Right lobe of liver (tissue), 4 donors: Measurements from ENCODE around the gene PICK1.

Experiments used
- CTCF ChIP-seq, 4 donors: fragments of 200-600 bp in 3 of 4; fragments of 450-650 bp in 1 of 4; IDR thresholded peaks; one replicate each; pipeline versions ENCODE4 v1.5.1 to v1.8.0; 2016 to 2022; ENCODE audit warnings: antibody characterized with exemption in 4 of 4, mild to moderate bottlenecking in 2 of 4
- POLR2A ChIP-seq: fragments of 450-650 bp; IDR thresholded peaks from one replicate; pipeline ENCODE4 v1.6.1; 2017; ENCODE audit warnings: antibody characterized with exemption, mild to moderate bottlenecking
- donor health status: DM: no; HTN: no; CAD: no.
- donor health status: DM: no; HTN: no; CAD: no.
- donor health status: DM: no; HTN: yes; CAD: no.

DNA sequence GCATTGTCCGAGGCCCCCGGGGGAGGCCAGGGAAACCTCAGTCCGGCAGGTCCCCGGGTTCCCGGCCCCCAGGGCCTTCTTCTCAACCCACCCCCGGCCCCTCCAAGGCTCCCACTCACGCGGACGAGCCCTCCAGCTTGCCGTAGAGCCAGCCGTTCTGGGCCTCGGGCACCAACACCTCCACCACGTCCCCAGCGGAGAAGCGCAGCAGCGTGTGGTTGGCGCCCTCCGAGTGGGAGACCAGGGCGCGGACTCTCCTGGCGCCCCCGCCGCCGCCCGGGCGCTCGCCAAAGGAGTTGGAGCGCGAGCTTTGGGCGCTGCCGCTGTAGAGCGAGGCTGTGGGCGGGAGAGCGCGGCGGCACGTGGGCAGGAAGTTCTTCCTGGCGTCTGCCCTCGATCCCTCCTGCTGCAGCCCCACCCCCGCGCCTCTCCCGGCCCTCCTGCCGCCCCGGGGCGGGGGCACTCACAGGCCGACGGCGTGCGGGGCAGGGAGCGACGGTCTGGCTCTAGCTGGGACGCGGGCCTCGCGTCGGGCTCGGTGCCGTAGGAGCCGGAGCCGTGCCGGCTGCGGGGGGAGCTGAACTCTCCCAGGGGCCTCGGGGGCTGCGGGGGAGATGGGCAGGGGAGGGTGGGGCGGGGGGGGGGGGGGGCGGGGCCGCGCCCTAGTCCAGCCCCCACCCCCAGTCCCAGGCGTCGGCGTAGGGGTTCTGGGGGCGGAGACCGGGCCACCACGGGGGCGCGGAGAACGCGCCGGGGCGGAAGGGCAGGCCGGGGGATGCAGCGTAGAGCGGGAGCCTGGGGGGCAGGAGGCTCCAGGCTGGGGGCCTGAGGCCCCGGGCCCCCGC is 31.6 kb downstream of the PICK1 start:
- TF ChIP-seq CTCF (IDR thresholded peaks at IDR 0.05) (no peak), POLR2A (no peak)
